Stimulated activated CD8-positive, alpha-beta memory T cell treated with anti-CD3 and anti-CD28 coated beads, Interleukin-2, amount 100 ng/mL, for 1 hour (primary cell): ENCODE results near the gene CRLF3.
"Not testable (repeated sequence)": the region's sequence is repeated elsewhere in the genome, so short reads cannot be mapped to it uniquely, and the experiment has no call there.

ENCODE experiments used
- DNase-seq, 2 donors: peaks; one replicate each; pipeline ENCODE4 v3.0.0-alpha.2; 2020; ENCODE audit warnings: low read depth in 2 of 2

Gene CRLF3

GRCh38 chr17:30824356-30825145, at the start of gene CRLF3:
Gene CRLF3, minus strand, starts transcription at chr17:30824692. Its CDS starts 41 bp downstream, at chr17:30824651.
- DNase-seq, result peak; percentile 75 to 79

GRCh38 chr17:30869005-30869404, 44.5 kb upstream of the CRLF3 start:
- DNase-seq, result no peak

- no peak for DNase-seq
Measured at GRCh38 chr17:30864636-30865035, 40.1 kb upstream of the CRLF3 start.

- DNase-seq, result no peak
Measured at GRCh38 chr17:30858556-30859250, 34.2 kb upstream of the CRLF3 start.

GRCh38 chr17:30854146-30854545, 29.7 kb upstream of the CRLF3 start:
- DNase-seq, result no peak

- no peak for DNase-seq
Measured at GRCh38 chr17:30848021-30848420, 23.5 kb upstream of the CRLF3 start.

GRCh38 chr17:30840771-30841170, 16.3 kb upstream of the CRLF3 start:
- no peak for DNase-seq

GRCh38 chr17:30838202-30838807, 13.8 kb upstream of the CRLF3 start:
- DNase-seq, result no peak

- no peak for DNase-seq
Measured at GRCh38 chr17:30832438-30833124, 8.1 kb upstream of the CRLF3 start.

GRCh38 chr17:30831663-30832437, 7.4 kb upstream of the CRLF3 start, which contains the start of gene ATAD5:
Gene ATAD5, plus strand, starts transcription at chr17:30831966. Its CDS starts 382 bp downstream, at chr17:30832348.
- peak; percentile 74 to 76 for DNase-seq

GRCh38 chr17:30831257-30831656, 6.8 kb upstream of the CRLF3 start:
- DNase-seq, result no peak

GRCh38 chr17:30829022-30829421, 4.5 kb upstream of the CRLF3 start:
- DNase-seq, result no peak

- no peak for DNase-seq
Measured at GRCh38 chr17:30827082-30827481, 2.6 kb upstream of the CRLF3 start.

- DNase-seq, result no peak
Measured at GRCh38 chr17:30824002-30824355, 513 bp downstream of the CRLF3 start.

- DNase-seq, result no peak
Measured at GRCh38 chr17:30823421-30823820, 1.1 kb downstream of the CRLF3 start.

- DNase-seq, result not testable (repeated sequence)
Measured at GRCh38 chr17:30822919-30823318, 1.6 kb downstream of the CRLF3 start.

GRCh38 chr17:30821871-30822723, 2.4 kb downstream of the CRLF3 start:
- no peak for DNase-seq

- no peak for DNase-seq
Measured at GRCh38 chr17:30819971-30820705, 4.4 kb downstream of the CRLF3 start.

GRCh38 chr17:30816165-30816564, 8.3 kb downstream of the CRLF3 start:
- DNase-seq, result no peak

GRCh38 chr17:30814860-30815259, 9.6 kb downstream of the CRLF3 start:
- not testable (repeated sequence) for DNase-seq
